Activated CD4-positive, alpha-beta T cell treated with anti-CD3 and anti-CD28 coated beads, Interleukin-2, amount 10 ng/mL, durations not matched to agents 7 days and 5 days (primary cell): Measurements from ENCODE around the gene SYCN. TPM values are rescaled to one million over a fixed set of nuclear protein-coding genes. Genes with fewer than 3 reads are reported as not detected.

Experiments
- CTCF ChIA-PET: fragments of 350-600 bp; sonication (Branson Sonifier 250); formaldehyde crosslinking; loops from one replicate; lab custom pipeline; 2021; ENCODE audit warnings: antibody characterized with exemption; lab: Charles Lee
- POLR2A ChIA-PET: fragments of 350-600 bp; sonication (Branson Sonifier 250); formaldehyde crosslinking; loops from one replicate; lab custom pipeline; 2021; ENCODE audit warnings: antibody characterized with exemption; lab: Charles Lee
- DNase-seq: peaks from one replicate; pipeline ENCODE4 v3.0.0-alpha.2; 2020
- H3K27ac Mint-ChIP-seq: one replicate; pipeline ENCODE4 v1.8.0; 2021; ENCODE audit warnings: mild to moderate bottlenecking, moderate library complexity, mixed read lengths
- H3K27me3 Mint-ChIP-seq: one replicate; pipeline ENCODE4 v1.8.0; 2021; ENCODE audit warnings: mixed read lengths
- H3K36me3 Mint-ChIP-seq: one replicate; pipeline ENCODE4 v1.8.0; 2021; ENCODE audit warnings: low read depth, mixed read lengths
- H3K4me1 Mint-ChIP-seq: one replicate; pipeline ENCODE4 v1.8.0; 2021; ENCODE audit warnings: mixed read lengths
- H3K4me3 Mint-ChIP-seq: one replicate; pipeline ENCODE4 v1.8.0; 2021; ENCODE audit warnings: mild to moderate bottlenecking, moderate library complexity, mixed read lengths
- H3K9me3 Mint-ChIP-seq: one replicate; pipeline ENCODE4 v1.8.0; 2021; ENCODE audit warnings: mixed read lengths
- total RNA-seq, 2 experiments: library from RNA; stranded (reverse); gene quantifications; one replicate each; pipeline ENCODE4 v1.2.3, GENCODE V29; 2021

Gene SYCN
- total RNA-seq, 2 experiments from 2014 or later, result not detected

- CTCF ChIA-PET, result interaction anchor here (0.6 kb wide), 1 partner anchor 1170 kb away, joined by 4 read pairs; no protein-coding TSS in a partner anchor
- Mint-ChIP-seq H3K9me3 (no peaks in the 10 kb centered on the region), H3K4me1 (peaks cover 3% of the 10 kb centered on the region), H3K27ac (peak overlapping the region; percentile 10), H3K4me3 (no peak overlapping the region), H3K27me3 (no peaks in the 10 kb centered on the region), H3K36me3 (no peaks in the 10 kb centered on the region)
- DNase-seq, result no peak
- POLR2A ChIA-PET, result no interaction called here
Measured at GRCh38 chr19:39162441-39163043, 41.5 kb downstream of the SYCN start.

DNA sequence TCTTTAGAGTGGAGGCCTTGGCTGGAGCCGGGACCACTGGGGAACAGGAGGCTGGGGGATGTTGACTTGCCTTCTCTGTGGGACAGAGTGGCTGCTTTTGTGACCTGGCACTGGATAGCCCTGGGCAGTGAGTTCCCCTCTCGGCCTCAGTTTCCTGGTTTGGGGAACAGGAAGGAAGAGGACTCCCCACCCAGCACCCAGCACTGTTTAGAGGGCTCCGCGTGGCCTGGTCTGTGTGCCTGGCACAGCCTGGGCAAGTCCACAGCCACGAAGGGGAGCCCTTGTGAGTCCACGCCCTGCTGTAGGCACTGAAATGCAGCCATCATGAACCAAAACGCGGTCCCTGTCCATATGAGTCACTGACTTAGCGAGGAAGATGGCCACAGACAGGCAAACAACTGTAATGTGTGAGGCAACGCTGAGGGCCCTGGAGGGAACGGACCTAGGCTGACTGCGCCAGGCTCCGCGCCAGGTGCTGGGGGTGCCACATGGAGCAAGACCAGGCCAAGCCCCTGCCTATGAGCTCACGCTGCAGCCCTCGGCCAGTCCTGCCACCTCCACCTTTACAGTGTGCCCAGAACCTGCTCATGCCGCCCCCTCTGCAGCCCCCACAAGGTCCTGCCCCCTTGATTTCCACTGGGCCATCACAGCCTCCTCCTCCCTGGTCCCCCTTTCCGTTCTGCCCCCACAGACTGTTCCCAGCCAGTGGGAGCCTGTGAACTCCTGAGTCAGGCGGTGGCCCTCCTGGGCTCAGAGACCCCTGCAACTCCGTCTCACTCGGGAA, 43.0 kb downstream of the SYCN start:
- ChIA-PET CTCF (no interaction called here), POLR2A (no interaction called here)
- Mint-ChIP-seq H3K9me3 (no peaks in the 10 kb centered on the region), H3K4me1 (peaks cover 8% of the 10 kb centered on the region), H3K27ac (no peak overlapping the region), H3K27me3 (no peaks in the 10 kb centered on the region), H3K4me3 (no peak overlapping the region), H3K36me3 (no peaks in the 10 kb centered on the region)
- DNase-seq, result no peak

DNA sequence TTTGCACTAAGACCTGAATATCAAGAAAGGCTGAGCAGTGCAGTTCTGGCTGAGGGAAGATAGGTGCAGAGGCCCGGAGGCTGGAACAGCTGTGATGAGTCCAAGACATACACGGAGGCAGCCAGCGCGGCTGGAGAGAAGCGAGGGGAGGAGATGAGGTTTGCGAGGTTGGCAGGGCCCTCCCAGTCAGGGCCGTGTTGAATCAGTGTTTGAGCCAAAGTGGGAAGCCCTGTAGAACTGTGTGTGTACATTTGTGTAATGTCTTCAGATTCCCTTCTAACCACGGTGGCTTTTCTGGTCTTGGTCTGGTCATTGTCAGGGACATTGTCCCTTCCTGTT, 43.6 kb downstream of the SYCN start:
- Mint-ChIP-seq H3K4me1 (peaks cover 12% of the 10 kb centered on the region), H3K36me3 (no peaks in the 10 kb centered on the region), H3K27ac (no peak overlapping the region), H3K27me3 (no peaks in the 10 kb centered on the region), H3K4me3 (no peak overlapping the region), H3K9me3 (no peaks in the 10 kb centered on the region)
- DNase-seq, result no peak
- POLR2A ChIA-PET, result no interaction called here
- CTCF ChIA-PET, result no interaction called here

- ChIA-PET CTCF (no interaction called here), POLR2A (no interaction called here)
- H3K9me3 Mint-ChIP-seq, result no peaks in the 10 kb centered on the region
- no peak overlapping the region for H3K27ac Mint-ChIP-seq
- H3K36me3 Mint-ChIP-seq, result no peaks in the 10 kb centered on the region
- H3K27me3 Mint-ChIP-seq, result no peaks in the 10 kb centered on the region
- H3K4me1 Mint-ChIP-seq, result peaks cover 20% of the 10 kb centered on the region
- H3K4me3 Mint-ChIP-seq, result no peak overlapping the region
- DNase-seq, result no peak
Measured at GRCh38 chr19:39158646-39159260, 45.3 kb downstream of the SYCN start.

DNA sequence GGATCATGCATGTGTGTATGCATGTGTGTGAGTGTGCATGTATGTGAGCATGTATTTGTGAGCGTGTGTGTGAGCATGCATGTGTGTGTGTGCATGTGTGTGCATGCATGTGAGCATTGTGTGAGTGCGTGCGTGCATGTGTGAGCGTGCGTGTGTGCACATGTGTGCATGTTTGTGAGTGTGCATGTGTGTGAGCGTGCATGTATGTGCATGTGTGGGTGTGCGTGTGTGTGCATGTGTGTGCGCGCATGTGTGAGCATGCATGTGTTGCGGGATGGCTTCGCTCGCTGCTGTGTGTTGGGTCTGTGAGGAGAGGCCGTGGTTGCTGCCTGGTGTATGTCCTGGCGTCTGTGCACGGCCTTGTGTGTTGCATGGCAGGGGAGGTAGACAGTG, 46.1 kb downstream of the SYCN start:
- Mint-ChIP-seq H3K36me3 (no peaks in the 10 kb centered on the region), H3K4me3 (no peak overlapping the region), H3K9me3 (no peaks in the 10 kb centered on the region), H3K27me3 (no peaks in the 10 kb centered on the region), H3K27ac (no peak overlapping the region), H3K4me1 (peaks cover 20% of the 10 kb centered on the region)
- ChIA-PET CTCF (no interaction called here), POLR2A (no interaction called here)
- no peak for DNase-seq

DNA sequence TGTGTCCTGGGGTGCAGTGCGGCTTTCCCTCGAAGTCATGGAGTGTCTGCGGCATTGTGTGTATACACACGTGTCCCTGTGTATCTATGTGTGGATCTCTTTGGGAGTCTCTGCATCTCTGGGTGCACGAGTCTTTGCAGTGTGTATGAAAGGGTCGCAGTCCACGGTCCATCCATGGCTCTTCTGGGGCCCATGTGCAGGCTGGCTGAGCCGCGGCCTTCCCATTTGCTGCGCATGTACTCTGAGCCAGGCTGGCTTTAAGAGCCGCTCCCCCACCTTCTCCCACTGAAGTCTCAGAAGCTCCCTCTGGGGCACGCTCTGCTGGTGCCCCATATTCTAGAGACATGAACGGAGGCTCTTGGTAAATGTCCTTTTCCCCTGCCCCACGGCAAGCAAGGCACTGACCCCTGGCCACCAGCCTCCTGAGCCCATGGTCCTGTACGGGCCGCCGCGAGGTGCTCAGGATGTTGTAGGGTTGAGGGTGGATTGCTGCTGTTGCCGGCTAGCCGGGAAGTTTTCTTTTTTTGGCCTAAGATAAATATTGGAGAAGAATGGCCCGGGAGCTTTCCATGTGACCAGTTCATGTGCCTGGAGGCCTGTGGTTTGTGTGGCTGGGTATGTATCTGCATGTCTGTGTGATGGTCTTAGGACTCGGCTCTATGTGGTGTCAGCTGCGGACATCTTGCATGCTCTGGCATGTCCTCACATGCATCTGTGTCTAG, 46.6 kb downstream of the SYCN start:
- Mint-ChIP-seq H3K27ac (no peak overlapping the region), H3K9me3 (no peaks in the 10 kb centered on the region), H3K4me3 (no peak overlapping the region), H3K27me3 (no peaks in the 10 kb centered on the region), H3K4me1 (peaks cover 20% of the 10 kb centered on the region), H3K36me3 (no peaks in the 10 kb centered on the region)
- no peak for DNase-seq
- CTCF ChIA-PET, result no interaction called here
- POLR2A ChIA-PET, result no interaction called here

- DNase-seq, result no peak
- POLR2A ChIA-PET, result no interaction called here
Measured at GRCh38 chr19:39156326-39157230, 47.5 kb downstream of the SYCN start.

GRCh38 chr19:39155741-39156140, 48.3 kb downstream of the SYCN start:
- Mint-ChIP-seq H3K27ac (peak overlapping the region; percentile 76), H3K9me3 (no peaks in the 10 kb centered on the region), H3K36me3 (no peaks in the 10 kb centered on the region), H3K4me3 (no peak overlapping the region), H3K27me3 (no peaks in the 10 kb centered on the region), H3K4me1 (peaks cover 20% of the 10 kb centered on the region)
- DNase-seq, result no peak
- CTCF ChIA-PET, result no interaction called here
- POLR2A ChIA-PET, result no interaction called here

More at GRCh38 chr19:39156326-39157230, 47.5 kb downstream of the SYCN start:
- no peak overlapping the region for H3K4me3 Mint-ChIP-seq
- no peaks in the 10 kb centered on the region for H3K36me3 Mint-ChIP-seq
- H3K27me3 Mint-ChIP-seq, result no peaks in the 10 kb centered on the region
- peaks cover 20% of the 10 kb centered on the region for H3K4me1 Mint-ChIP-seq
- CTCF ChIA-PET, result no interaction called here
- H3K27ac Mint-ChIP-seq, result no peak overlapping the region
- no peaks in the 10 kb centered on the region for H3K9me3 Mint-ChIP-seq

GRCh38 chr19:39155114-39155700, 48.9 kb downstream of the SYCN start:
- no peaks in the 10 kb centered on the region for H3K27me3 Mint-ChIP-seq
- H3K27ac Mint-ChIP-seq, result no peak overlapping the region
- H3K4me1 Mint-ChIP-seq, result peaks cover 20% of the 10 kb centered on the region
- no peaks in the 10 kb centered on the region for H3K36me3 Mint-ChIP-seq
- ChIA-PET POLR2A (no interaction called here), CTCF (no interaction called here)
- no peaks in the 10 kb centered on the region for H3K9me3 Mint-ChIP-seq
- DNase-seq, result no peak
- H3K4me3 Mint-ChIP-seq, result no peak overlapping the region

- H3K27me3 Mint-ChIP-seq, result no peaks in the 10 kb centered on the region
- CTCF ChIA-PET, result no interaction called here
- POLR2A ChIA-PET, result no interaction called here
Measured at GRCh38 chr19:39154629-39155100, 49.4 kb downstream of the SYCN start.

GRCh38 chr19:39154100-39154628, 49.9 kb downstream of the SYCN start:
- H3K27ac Mint-ChIP-seq, result no peak overlapping the region
- H3K4me1 Mint-ChIP-seq, result peaks cover 20% of the 10 kb centered on the region
- H3K36me3 Mint-ChIP-seq, result no peaks in the 10 kb centered on the region
- H3K4me3 Mint-ChIP-seq, result no peak overlapping the region
- no peak for DNase-seq
- ChIA-PET POLR2A (no interaction called here), CTCF (no interaction called here)
- H3K27me3 Mint-ChIP-seq, result no peaks in the 10 kb centered on the region
- H3K9me3 Mint-ChIP-seq, result no peaks in the 10 kb centered on the region

More at GRCh38 chr19:39154629-39155100, 49.4 kb downstream of the SYCN start:
- H3K36me3 Mint-ChIP-seq, result no peaks in the 10 kb centered on the region
- H3K4me3 Mint-ChIP-seq, result no peak overlapping the region
- H3K27ac Mint-ChIP-seq, result no peak overlapping the region
- no peak for DNase-seq
- peaks cover 20% of the 10 kb centered on the region for H3K4me1 Mint-ChIP-seq
- H3K9me3 Mint-ChIP-seq, result no peaks in the 10 kb centered on the region
